ENCODE measurements around the gene HOXC10. TPM values are rescaled to one million over a fixed set of nuclear protein-coding genes. Genes with fewer than 3 reads are reported as not detected.

HOXC10 gene
- total and polyA plus RNA-seq, 7 donors = not detected

DNA sequence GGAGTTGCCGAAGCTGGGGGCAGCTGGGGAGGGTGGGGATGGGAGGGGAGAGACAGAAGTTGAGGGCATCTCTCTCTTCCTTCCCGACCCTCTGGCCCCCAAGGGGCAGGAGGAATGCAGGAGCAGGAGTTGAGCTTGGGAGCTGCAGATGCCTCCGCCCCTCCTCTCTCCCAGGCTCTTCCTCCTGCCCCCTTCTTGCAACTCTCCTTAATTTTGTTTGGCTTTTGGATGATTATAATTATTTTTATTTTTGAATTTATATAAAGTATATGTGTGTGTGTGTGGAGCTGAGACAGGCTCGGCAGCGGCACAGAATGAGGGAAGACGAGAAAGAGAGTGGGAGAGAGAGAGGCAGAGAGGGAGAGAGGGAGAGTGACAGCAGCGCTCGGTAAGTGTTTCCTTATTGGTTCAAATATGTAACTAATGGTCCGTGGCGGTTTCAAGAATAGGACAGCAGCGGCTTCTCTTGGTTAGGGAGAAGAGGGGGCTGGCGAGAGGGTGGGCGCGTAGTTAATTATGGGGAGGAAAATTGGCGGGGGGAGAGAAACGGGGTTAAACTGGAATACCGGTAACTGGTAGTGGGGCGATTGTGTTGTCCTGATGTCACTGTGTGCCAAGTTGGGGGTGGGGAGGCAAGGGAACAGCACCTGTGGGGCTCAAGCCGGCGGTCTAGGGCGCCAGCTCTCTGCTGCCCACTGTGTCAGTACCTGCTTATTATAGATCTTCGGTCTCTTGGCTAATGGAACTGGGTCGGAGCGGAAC is 32.3 kb downstream of the HOXC10 start:
- intact Hi-C loops (cut with DNase I) = no loop called here
- H3K9me3 ChIP-seq = no peaks in the 10 kb centered on the region
- H3K27me3 ChIP-seq = peaks cover 75 to 100% (median 98%) of the 10 kb centered on the region in 3 donors
- TF ChIP-seq POLR2AphosphoS5 (IDR thresholded peaks at IDR 0.05) (no peak), POLR2A (IDR thresholded peaks at IDR 0.05) (no peak), EP300 (IDR thresholded peaks at IDR 0.05) (no peak)
- TF ChIP-seq, protein P1, sequence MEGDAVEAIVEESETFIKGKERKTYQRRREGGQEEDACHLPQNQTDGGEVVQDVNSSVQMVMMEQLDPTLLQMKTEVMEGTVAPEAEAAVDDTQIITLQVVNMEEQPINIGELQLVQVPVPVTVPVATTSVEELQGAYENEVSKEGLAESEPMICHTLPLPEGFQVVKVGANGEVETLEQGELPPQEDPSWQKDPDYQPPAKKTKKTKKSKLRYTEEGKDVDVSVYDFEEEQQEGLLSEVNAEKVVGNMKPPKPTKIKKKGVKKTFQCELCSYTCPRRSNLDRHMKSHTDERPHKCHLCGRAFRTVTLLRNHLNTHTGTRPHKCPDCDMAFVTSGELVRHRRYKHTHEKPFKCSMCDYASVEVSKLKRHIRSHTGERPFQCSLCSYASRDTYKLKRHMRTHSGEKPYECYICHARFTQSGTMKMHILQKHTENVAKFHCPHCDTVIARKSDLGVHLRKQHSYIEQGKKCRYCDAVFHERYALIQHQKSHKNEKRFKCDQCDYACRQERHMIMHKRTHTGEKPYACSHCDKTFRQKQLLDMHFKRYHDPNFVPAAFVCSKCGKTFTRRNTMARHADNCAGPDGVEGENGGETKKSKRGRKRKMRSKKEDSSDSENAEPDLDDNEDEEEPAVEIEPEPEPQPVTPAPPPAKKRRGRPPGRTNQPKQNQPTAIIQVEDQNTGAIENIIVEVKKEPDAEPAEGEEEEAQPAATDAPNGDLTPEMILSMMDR (IDR thresholded peaks at IDR 0.05) = no peak
- no peaks in the 10 kb centered on the region for H3K36me3 ChIP-seq
- peak overlapping the region; percentile 1 to 47 (median 38) for H3K4me3 ChIP-seq
- no peak for DNase-seq
- H3K4me1 ChIP-seq = peaks cover 0 to 43% (median 34%) of the 10 kb centered on the region in 4 donors
- H3K27ac ChIP-seq = peak overlapping the region in 1 of 4 donors; percentile 10
- 3 to 5% methylated on average over 24 of the region's 24 CpGs for WGBS, 2 donors

DNA sequence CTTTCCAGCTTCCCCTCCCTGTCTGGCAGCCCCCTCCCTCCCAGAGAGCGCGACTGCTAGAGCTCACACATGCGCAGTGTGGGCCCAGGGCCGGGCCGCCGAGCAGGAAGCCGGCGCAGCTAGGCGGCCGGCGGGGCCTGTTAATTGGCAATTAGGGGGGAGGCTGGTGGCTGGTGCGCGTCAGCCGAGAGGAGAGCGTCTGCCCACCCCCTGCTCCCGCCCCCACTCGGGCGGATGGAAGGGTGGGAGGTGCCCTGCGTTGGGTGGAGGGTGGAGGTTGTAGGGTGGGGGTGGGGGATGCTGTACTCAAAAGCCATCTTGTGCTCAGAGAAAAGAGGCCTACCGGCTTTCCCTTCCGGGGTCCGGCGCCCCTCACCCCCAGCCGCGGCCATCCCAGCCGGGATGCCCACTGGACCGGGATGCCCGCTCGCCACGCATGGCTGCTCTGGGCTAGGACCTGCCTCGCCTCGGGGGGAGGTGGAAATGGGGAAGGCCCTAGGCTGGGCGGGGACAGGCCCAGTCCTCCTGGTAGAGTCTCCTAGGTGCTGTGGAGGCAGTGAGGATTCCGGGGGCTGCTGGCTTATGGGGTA is 33.0 kb downstream of the HOXC10 start:
- no peaks in the 10 kb centered on the region for H3K36me3 ChIP-seq
- DNase-seq = no peak
- intact Hi-C loops (cut with DNase I) = no loop called here
- H3K27me3 ChIP-seq = peaks cover 68 to 100% (median 98%) of the 10 kb centered on the region in 3 donors
- H3K9me3 ChIP-seq = no peaks in the 10 kb centered on the region
- H3K4me3 ChIP-seq = peak overlapping the region; percentile 1 to 47 (median 38)
- peak overlapping the region in 2 of 4 donors; percentile 4 to 23 for H3K27ac ChIP-seq
- WGBS, 2 donors = 4% methylated on average over 34 of the region's 34 CpGs
- peaks cover 0 to 43% (median 34%) of the 10 kb centered on the region in 4 donors for H3K4me1 ChIP-seq
- TF ChIP-seq POLR2A (IDR thresholded peaks at IDR 0.05) (no peak), POLR2AphosphoS5 (IDR thresholded peaks at IDR 0.05) (peak in 2 of 4 donors; percentile 19 to 35), EP300 (IDR thresholded peaks at IDR 0.05) (no peak)
- TF ChIP-seq, protein P1 (IDR thresholded peaks at IDR 0.05) = no peak

DNA sequence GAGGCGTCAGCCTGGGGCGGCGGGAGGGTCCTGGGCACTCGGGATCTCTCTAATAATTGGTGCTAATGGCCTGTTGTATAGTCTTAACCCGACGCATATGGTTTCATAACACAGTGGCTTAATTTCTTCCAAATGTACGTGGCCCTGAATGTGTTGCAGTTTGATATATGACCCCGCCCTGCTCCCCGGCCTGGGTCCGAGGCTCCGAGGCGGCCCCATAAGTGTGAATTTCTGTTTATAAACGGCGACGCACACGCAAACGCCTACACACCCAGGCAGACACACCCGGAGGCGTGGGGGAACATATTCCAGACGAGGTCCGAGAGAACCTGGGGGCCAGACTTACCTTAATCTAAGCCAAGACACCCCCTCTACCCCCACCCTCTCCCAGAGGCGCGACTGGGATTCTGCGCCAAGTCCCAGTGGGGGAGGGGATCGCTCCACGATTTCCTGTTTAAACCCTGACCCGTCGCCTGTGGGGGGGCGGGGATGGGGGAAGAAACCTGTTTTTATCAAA is 33.6 kb downstream of the HOXC10 start:
- Histone ChIP-seq H3K9me3 (no peaks in the 10 kb centered on the region), H3K4me1 (peaks cover 0 to 43% (median 34%) of the 10 kb centered on the region in 4 donors), H3K36me3 (no peaks in the 10 kb centered on the region), H3K4me3 (peak overlapping the region in 2 of 4 donors; percentile 42 to 47), H3K27ac (peak overlapping the region in 2 of 4 donors; percentile 4 to 23), H3K27me3 (peaks cover 67 to 100% (median 98%) of the 10 kb centered on the region in 3 donors)
- intact Hi-C loops (cut with DNase I) = no loop called here
- DNase-seq = no peak
- TF ChIP-seq, protein P1 (IDR thresholded peaks at IDR 0.05) = no peak
- TF ChIP-seq EP300 (IDR thresholded peaks at IDR 0.05) (no peak), POLR2AphosphoS5 (IDR thresholded peaks at IDR 0.05) (no peak), POLR2A (IDR thresholded peaks at IDR 0.05) (no peak)
- WGBS, 2 donors = 15 to 24% methylated on average over 29 of the region's 29 CpGs

DNA sequence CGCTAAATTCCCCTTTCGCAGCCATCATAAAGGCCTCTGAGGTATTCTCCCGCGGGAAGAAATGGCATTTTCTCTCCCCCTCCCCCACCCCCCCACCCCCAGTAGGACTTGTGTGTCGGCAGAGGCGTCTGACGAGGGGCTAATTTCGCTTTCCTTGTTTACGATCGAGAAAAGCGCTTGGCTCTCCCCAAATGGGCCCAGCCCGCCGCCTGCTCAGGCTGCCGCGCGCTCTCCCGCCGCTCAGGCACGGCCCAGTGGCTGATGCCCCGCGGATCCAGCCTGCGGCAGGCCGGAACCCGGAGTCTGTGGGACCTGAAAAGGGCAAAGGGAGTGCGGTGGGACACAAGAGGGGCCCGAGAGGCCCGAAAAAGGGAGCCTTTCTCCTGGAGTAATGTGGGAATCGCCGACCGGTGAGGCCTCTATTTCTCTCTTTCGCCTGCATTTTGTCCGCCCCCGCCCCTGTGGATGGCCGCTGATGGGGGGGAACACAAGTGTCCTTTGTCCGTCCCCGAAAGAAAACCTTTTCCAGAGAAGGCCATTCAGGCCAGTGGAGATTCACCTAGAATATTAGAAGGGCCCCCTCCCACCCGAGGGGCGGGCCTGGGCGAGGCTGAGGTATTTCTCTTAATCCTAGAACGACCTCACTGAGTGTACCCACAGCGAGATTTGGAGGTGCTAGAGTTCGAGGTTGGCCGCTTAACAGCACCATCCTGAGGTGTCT is 34.3 kb downstream of the HOXC10 start:
- Histone ChIP-seq H3K9me3 (no peaks in the 10 kb centered on the region), H3K27ac (no peak overlapping the region), H3K4me1 (peaks cover 0 to 40% (median 33%) of the 10 kb centered on the region in 4 donors), H3K36me3 (no peaks in the 10 kb centered on the region), H3K27me3 (peaks cover 71 to 100% (median 100%) of the 10 kb centered on the region in 3 donors), H3K4me3 (peak overlapping the region in 1 of 4 donors; percentile 6)
- intact Hi-C loops (cut with DNase I) = no loop called here
- no peak for DNase-seq
- 19 to 35% methylated on average over 43 of the region's 43 CpGs for WGBS, 2 donors
- TF ChIP-seq POLR2A (IDR thresholded peaks at IDR 0.05) = no peak
- TF ChIP-seq, protein P1 (IDR thresholded peaks at IDR 0.05) = no peak
- no peak for TF ChIP-seq EP300 (IDR thresholded peaks at IDR 0.05)
- TF ChIP-seq POLR2AphosphoS5 (IDR thresholded peaks at IDR 0.05) = no peak
